Upper lobe of right lung (tissue), 1 donor: ENCODE results near the gene PLEK. TPM values are rescaled to one million over a fixed set of nuclear protein-coding genes. Genes with fewer than 3 reads are reported as not detected.
"Not testable (repeated sequence)": the region's sequence is repeated elsewhere in the genome, so short reads cannot be mapped to it uniquely, and the experiment has no call there.

Experiments used
- ATAC-seq: fragments of 200-7000 bp; cut with Tn5 transposase; one replicate; pipeline ENCODE4 v1.9.1; 2020; ENCODE audit warnings: mild to moderate bottlenecking, moderate library complexity
- DNase-seq: peaks from one replicate; pipeline ENCODE4 v3.0.0-alpha.2; 2020
- H3K27ac ChIP-seq: fragments of 200-600 bp; one replicate; pipeline ENCODE4 v1.8.0; 2022
- H3K27me3 ChIP-seq: fragments of 200-600 bp; one replicate; pipeline ENCODE4 v1.8.0; 2022; ENCODE audit warnings: mild to moderate bottlenecking
- H3K36me3 ChIP-seq: fragments of 200-600 bp; one replicate; pipeline ENCODE4 v1.8.0; 2022
- H3K4me1 ChIP-seq: fragments of 200-600 bp; one replicate; pipeline ENCODE4 v1.8.0; 2022
- H3K4me3 ChIP-seq: fragments of 200-600 bp; one replicate; pipeline ENCODE4 v1.8.0; 2022; ENCODE audit warnings: mild to moderate bottlenecking
- H3K9me3 ChIP-seq: fragments of 200-600 bp; one replicate; pipeline ENCODE4 v1.8.0; 2022
- CTCF ChIP-seq: fragments of 200-600 bp; IDR thresholded peaks from one replicate; pipeline ENCODE4 v1.8.0; 2022; ENCODE audit warnings: antibody characterized with exemption
- intact Hi-C: fragments of 100-400 bp; cut with DNase I; formaldehyde crosslinking; loops from one replicate; pipeline ENCODE4 v1.11.0; 2022
- total RNA-seq: library from RNA; stranded (reverse); fragmentation: NEBNext Ultra II Directional; extraction: Animal tissue kit (Norgen Biotek cat#: 25700); gene quantifications from one replicate; pipeline ENCODE4 v1.2.1, GENCODE V29; 2021
- donor health status: DM: no; HTN: yes; CAD: no; lungs with severe emphysema.

Gene PLEK
- total RNA-seq, 1 donor from 2014 or later, result 32.9 TPM

- Histone ChIP-seq H3K36me3 (no peaks in the 10 kb centered on the region), H3K9me3 (no peaks in the 10 kb centered on the region), H3K4me3 (no peak overlapping the region), H3K4me1 (peaks cover 10% of the 10 kb centered on the region), H3K27ac (no peak overlapping the region), H3K27me3 (no peaks in the 10 kb centered on the region)
- DNase-seq (peak; percentile 72), ATAC-seq (peak; percentile 98)
- peak; percentile 98 for TF ChIP-seq CTCF
- intact Hi-C loops, result loop anchor here (5.0 kb wide), 1 partner anchor 79 kb away; no protein-coding TSS in a partner anchor
These were observed 76.3 kb downstream of the PLEK start for GRCh38 chr2:68441179-68441993.

GRCh38 chr2:68441994-68442322 lies 76.9 kb downstream of the PLEK start:
- Histone ChIP-seq H3K27ac (no peak overlapping the region), H3K36me3 (no peaks in the 10 kb centered on the region), H3K4me3 (no peak overlapping the region), H3K4me1 (peaks cover 10% of the 10 kb centered on the region), H3K27me3 (no peaks in the 10 kb centered on the region), H3K9me3 (no peaks in the 10 kb centered on the region)
- TF ChIP-seq CTCF, result no peak
- intact Hi-C loops, result loop anchor here (5.0 kb wide), 1 partner anchor 80 kb away; no protein-coding TSS in a partner anchor
- DNase-seq, result no peak
- no peak for ATAC-seq

GRCh38 chr2:68446425-68446824 lies 81.3 kb downstream of the PLEK start:
- H3K9me3 ChIP-seq, intact Hi-C loops, H3K4me3 ChIP-seq, H3K36me3 ChIP-seq, DNase-seq, ATAC-seq, H3K4me1 ChIP-seq, H3K27ac ChIP-seq, H3K27me3 ChIP-seq: not testable (repeated sequence)

Other genes with a start within 250 kb of the PLEK start
- 12.0 TPM for gene PNO1, start 207.4 kb upstream of the PLEK start, total RNA-seq
- gene PPP3R1, start 112.8 kb upstream of the PLEK start, total RNA-seq, result 59.2 TPM
- 23.8 TPM for gene CNRIP1, start 45.3 kb upstream of the PLEK start, total RNA-seq
- gene FBXO48, start 102.0 kb downstream of the PLEK start, total RNA-seq, result 1.8 TPM
- gene APLF, start 102.3 kb downstream of the PLEK start, total RNA-seq, result 6.8 TPM